Smooth muscle cell of the brain vasculature (primary cell): ENCODE measurements around the gene CPM.
"Not testable (repeated sequence)": the region's sequence is repeated elsewhere in the genome, so short reads cannot be mapped to it uniquely, and the experiment has no call there.

Experiments
- DNase-seq: peaks from one replicate; pipeline ENCODE4 v3.0.0-alpha.2; 2012; ENCODE audit warnings: low read depth, low spot score

The CPM gene

DNA sequence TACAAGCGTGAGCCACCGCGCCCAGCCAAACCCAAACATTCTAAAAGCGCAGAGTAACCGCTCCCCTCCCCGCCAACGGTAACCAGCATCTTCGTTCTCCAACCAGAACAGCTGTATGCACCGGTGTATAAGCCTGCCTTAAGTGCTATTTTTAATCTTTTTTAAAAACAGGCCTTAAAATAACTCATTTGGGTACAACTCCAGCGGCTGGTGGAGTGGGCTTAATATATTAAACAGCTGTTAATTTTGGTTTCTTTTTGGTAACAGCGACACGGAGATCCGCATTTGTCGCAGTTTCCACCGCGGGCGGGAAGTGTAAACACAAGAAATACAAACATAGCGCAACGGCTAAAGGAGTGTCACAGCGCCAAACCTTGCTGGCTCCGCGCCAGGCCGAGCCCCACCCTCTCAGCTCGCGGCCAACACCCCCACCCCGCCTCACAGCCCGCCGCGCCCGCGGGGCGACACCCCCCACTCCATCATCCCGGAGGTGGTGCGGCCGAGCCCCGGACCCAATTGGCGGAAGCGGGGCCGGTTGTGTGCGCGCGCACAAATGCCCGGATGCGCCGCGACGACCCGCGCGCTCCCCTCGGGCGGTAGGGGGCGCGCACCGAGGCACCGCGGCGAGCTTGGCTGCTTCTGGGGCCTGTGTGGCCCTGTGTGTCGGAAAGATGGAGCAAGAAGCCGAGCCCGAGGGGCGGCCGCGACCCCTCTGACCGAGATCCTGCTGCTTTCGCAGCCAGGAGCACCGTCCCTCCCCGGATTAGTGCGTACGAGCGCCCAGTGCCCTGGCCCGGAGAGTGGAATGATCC, 125.2 kb downstream of the CPM start, which contains the start of gene MDM2:
Gene MDM2, plus strand, starts transcription at position 602 of the 812 bp plus-strand sequence. CDS start 301 bp downstream, outside the sequence.
- peak; percentile 64 for DNase-seq

DNA sequence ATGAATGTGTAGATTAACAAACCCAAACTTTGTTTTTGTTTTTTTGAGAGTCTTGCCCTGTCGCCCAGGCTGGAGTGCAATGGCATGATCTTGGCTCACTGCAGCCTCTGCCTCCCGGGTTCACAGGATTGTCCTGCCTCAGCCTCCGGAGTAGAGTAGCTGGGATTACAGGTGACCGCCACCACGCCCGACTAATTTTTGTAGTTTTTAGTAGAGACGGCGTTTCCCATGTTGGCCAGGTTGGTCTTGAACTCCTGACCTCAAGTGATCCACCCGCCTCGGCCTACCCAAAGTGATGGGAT, 125.7 kb downstream of the CPM start:
- not testable (repeated sequence) for DNase-seq

DNA sequence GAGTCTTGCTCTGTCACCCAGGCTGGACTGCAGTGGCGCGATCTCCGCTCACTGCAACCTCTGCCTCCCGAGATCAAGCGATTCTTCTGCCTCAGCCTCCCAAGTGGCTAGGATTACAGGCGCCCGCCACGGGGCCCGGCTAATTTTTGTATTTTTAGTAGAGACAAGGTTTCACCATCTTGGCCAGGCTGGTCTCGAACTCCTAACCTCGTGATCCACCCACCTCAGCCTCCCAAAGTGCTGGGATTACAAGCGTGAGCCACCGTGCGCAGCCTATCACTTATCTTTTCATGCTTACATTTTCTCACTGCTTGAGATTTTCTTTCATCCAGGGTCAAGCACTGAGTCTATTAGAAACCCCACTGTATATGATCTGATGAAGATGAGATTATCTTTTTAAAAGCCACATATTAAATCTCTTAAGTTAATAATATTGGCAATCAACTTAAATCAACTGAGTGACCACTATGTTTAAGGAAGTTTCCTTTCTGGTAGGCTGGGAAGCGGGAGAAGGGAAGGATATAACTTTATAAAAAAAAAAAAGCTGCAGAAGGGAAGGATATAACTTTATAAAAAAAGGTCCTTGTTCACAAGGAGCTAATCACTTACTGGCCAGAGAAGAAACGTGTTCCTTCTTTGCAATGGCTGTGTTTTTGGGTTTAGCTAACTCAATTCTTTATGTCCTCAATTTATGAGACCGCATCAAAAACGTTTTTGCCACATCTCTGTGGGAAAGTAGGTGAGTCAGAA, 126.3 kb downstream of the CPM start:
- DNase-seq, result no peak

DNA sequence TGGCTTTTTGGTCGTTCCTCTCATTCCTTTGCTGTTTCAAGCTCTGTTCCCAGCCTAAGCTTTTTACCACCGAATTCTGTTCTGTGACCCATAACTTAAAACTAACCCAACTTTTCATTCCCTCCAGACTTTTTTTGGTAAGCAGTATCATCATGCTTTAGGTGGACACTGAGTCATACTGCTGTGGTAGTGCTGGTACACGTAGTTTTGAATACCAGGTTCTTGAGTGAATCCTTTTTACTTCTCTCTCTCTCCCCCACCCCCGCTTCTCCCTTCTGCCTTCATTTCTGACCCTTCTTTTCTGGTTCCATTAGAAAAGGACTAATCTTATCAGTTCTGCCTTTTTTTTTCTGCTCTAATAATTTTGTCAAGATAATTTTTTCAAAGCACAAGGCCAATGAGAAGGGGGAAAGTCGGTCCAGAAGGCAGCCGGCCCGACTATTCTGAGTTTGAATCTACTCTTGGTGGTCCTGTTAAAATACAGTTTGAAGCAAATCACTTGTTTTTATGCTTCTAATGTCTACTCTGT, 127.3 kb downstream of the CPM start:
- no peak for DNase-seq

DNA sequence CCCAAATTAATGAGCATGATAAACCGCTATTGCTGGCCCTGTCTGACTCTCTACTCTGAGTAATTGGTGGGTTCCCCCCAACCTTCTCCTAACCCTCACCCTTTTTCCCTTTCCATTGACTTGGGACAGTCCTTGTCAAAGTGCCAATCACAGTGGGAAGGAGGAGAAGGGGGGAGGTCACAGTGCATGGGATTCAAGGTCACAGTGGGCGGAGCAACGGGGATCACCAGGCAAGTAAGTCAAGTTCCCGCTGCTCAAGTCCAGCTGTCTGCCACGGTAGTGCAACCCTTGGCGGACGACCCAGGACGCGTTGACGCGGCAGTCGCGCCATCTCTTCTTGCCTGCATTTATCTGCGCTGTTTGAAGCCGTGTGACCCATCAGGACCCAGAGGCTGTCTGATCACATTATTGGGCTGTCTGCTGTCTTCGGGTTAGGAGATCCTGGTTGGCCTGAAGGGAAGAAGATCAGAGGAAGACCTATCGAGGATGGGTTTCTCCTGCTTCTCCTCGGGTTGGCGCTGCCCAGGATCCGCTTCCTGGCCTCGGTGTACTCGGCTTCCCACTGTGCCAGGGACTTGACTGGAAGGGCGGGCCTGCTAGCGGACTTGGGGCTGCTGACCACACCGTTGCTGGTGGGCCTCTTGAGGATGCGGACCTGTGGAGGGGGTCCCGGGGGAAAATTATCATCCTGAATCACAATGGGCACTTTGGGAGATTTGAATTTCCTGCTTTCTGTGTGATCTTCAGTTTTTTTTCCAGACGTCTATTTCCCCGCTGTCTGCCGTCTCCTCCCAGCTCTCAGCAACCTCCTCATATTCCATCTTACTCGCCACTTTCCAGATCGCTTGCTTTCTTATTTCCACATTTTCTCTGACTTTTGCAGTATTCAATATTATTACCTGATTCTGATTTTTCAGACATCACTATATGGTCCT, 128.0 kb downstream of the CPM start:
- DNase-seq, result no peak

DNA sequence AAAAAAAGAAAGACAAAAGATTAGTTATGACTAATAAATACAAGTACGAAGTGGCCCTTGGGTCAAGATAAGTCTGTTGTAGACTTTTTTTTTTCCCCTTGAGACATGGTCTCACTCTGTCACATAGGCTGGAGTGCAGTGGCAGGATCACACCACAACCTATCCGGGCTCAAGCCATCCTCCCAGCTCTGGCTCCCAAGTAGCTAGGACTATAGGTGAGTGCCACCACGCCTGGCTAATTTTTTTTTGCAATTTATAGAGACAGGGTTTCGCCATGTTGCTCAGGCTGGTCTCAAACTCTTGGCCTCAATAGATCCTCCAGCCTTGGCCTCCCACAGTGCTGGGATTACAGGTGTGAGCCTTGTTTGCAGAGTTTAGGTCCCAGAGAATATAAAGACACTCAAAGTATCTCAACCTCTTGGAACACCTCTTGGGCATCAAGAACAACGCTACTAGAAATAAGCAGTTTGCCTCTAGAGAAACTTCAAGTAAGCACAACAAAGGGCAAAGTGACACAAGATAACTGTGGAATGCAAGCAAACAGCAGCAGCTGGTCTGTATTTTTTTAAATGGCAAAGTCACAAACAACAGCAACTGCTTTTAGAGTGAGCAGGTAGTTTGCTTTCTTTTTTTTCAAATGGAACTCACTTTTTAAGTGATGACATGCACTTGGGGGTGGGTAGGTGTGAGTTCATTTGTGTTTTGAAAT, 128.9 kb downstream of the CPM start:
- no peak for DNase-seq

DNA sequence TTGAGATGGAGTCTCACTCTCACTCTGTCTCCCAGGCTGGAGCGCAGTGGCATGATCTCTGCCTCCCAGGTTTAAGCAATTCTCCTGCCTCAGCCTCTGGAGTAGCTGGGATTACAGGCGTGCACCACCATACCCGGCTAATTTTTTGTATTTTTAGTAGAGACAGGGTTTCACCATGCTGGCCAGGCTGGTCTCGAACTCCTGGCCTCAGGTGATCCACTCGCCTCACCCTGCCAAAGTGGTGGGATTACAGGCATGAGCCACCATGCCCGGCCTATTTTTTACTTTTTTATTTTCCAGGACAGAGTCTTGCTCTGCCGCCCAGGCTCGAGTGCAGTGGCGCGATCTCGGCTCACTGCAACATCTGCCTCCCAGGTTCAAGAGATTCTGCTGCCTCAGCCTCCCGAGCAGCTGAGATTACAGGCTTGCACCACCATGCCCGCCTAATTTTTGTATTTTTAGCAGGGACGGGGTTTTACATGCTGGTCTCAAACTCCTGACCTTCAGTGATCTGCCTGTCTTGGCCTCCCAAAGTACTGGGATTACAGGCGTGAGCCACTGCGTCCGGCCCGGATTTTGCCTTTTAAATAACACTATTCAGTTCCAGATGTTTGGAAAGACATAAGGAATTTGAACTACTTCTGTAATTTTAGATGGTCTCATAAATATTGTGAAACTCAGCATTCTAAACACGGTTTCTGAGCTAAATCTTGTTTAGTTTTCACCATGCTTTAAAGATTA, 129.9 kb downstream of the CPM start:
- DNase-seq, result not testable (repeated sequence)

DNA sequence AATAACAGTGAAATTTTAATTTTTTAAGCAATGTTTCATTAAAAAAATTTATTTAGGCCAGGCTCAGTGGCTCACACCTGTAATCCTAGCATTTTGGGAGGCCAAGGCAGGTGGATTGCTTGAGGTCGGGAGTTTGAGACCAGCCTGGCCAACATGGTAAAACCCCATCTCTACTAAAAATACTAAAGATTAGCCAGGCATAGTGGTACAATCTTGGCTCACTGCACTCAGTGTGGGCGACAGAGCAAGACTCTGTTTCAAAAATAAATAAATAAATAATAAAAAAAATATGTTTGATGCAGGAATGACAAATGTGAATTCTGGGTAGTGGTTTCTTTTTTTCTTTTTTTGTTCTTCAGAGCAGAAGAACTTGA, 130.6 kb downstream of the CPM start:
- DNase-seq, result not testable (repeated sequence)
